Activated CD8-positive, alpha-beta T cell treated with anti-CD3 and anti-CD28 coated beads for 36 hours (primary cell): ENCODE measurements around the gene TBRG1. TPM values are rescaled to one million over a fixed set of nuclear protein-coding genes. Genes with fewer than 3 reads are reported as not detected.

Source experiments
- ATAC-seq: fragments of 200-7000 bp; cut with Tn5 transposase; one replicate; pipeline ENCODE4 v1.10.0; 2021; ENCODE audit warnings: mild to moderate bottlenecking, moderate library complexity
- CTCF ChIA-PET: fragments of 350-600 bp; sonication (Branson Sonifier 250); formaldehyde crosslinking; loops from one replicate; lab custom pipeline; 2021; ENCODE audit warnings: antibody characterized with exemption; lab: Charles Lee
- POLR2A ChIA-PET: fragments of 350-600 bp; sonication (Branson Sonifier 250); formaldehyde crosslinking; loops from one replicate; lab custom pipeline; 2021; ENCODE audit warnings: antibody characterized with exemption; lab: Charles Lee
- DNase-seq: peaks from one replicate; pipeline ENCODE4 v3.0.0-alpha.2; 2020
- H3K27ac Mint-ChIP-seq: one replicate; pipeline ENCODE4 v1.8.0; 2021; ENCODE audit warnings: mild to moderate bottlenecking, mixed read lengths
- H3K27me3 Mint-ChIP-seq: one replicate; pipeline ENCODE4 v1.8.0; 2021; ENCODE audit warnings: mixed read lengths
- H3K36me3 Mint-ChIP-seq: one replicate; pipeline ENCODE4 v1.8.0; 2021; ENCODE audit warnings: low read depth, mixed read lengths
- H3K4me1 Mint-ChIP-seq: one replicate; pipeline ENCODE4 v1.8.0; 2021; ENCODE audit warnings: low read depth, mixed read lengths
- H3K4me3 Mint-ChIP-seq: one replicate; pipeline ENCODE4 v1.8.0; 2021; ENCODE audit warnings: mild to moderate bottlenecking, moderate library complexity, mixed read lengths
- H3K9me3 Mint-ChIP-seq: one replicate; pipeline ENCODE4 v1.8.0; 2021; ENCODE audit warnings: mixed read lengths
- CTCF ChIP-seq: fragments of 200-600 bp; IDR thresholded peaks from one replicate; pipeline ENCODE4 v1.8.0; 2022; ENCODE audit warnings: antibody characterized with exemption, mild to moderate bottlenecking
- intact Hi-C: fragments of 100-400 bp; cut with micrococcal nuclease; formaldehyde crosslinking; loops from one replicate; pipeline ENCODE4 v1.10.0; 2022
- total RNA-seq, 2 experiments: library from RNA; stranded (reverse); gene quantifications; one replicate each; pipeline ENCODE4 v1.2.3, GENCODE V29; 2021

Gene TBRG1
- total RNA-seq, 2 experiments from 2014 or later, result 31.9 to 32.1 TPM

DNA sequence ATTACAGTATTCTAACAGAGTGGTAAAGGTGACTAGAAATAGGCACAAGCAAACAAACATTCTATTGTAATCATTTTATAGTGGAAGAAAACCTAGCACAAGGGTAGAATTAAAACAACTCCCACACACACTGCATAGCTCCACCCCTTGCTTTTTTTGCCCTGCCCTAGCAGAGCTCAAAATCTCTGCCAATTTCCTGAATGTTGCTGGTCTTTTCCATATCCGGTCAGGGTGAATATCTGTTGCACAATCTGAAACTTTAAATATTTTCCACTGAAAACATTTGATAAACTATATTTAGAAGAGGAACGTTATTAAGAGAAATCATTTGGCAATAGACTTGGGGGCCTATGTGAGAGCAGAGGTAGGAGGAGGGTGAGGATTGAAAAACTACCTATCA, 53.7 kb downstream of the TBRG1 start:
- ChIA-PET CTCF (no interaction called here), POLR2A (no interaction called here)
- DNase-seq (no peak), ATAC-seq (no peak)
- peaks cover 2% of the 10 kb centered on the region for H3K36me3 Mint-ChIP-seq
- H3K27me3 Mint-ChIP-seq, result no peaks in the 10 kb centered on the region
- no peaks in the 10 kb centered on the region for H3K9me3 Mint-ChIP-seq
- no peak overlapping the region for H3K4me3 Mint-ChIP-seq
- peaks cover 22% of the 10 kb centered on the region for H3K4me1 Mint-ChIP-seq
- no peak for TF ChIP-seq CTCF
- no peak overlapping the region for H3K27ac Mint-ChIP-seq
- intact Hi-C loops, result no loop called here

DNA sequence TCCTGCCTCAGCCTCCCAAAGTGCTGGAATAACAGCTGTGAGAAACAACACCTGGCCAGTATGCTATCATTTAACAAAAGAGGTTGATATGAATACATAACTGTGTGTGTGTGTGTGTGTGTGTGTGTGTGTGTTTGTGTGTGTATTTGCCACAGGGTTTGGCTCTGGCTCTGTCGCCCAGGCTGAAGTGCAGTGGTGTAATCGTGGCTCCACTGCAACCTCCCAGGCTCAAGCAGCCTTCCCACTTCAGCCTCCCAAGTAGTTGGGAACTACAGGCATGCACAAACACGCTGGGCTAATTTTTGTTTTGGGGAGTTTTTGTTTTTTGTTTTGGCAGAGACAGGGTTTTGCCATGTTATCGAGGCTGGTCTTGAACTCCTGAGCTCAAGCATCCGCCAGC, 55.8 kb downstream of the TBRG1 start:
- Mint-ChIP-seq H3K4me1 (peaks cover 10% of the 10 kb centered on the region), H3K4me3 (no peak overlapping the region)

DNA sequence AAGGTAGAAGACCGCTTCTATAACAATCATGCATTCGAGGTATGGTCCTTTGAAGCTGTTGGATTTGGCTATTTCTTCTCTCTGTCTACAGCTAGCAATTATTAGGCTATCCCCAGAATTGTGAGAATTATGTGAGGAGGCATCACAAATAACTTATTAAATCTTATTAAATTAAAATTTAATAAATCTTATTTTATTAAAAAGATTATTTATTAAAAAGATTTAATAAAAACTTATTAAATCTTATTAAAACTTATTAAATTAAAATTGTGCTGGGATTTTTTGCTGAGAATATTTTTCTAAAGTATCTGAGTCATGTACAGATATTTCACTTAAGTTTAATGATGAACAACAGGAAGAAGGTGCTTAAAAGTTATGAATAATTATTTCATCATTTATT, 58.8 kb downstream of the TBRG1 start:
- Mint-ChIP-seq H3K4me1 (no peaks in the 10 kb centered on the region), H3K27me3 (no peaks in the 10 kb centered on the region), H3K36me3 (peaks cover 6% of the 10 kb centered on the region), H3K27ac (no peak overlapping the region), H3K9me3 (peaks cover 22% of the 10 kb centered on the region), H3K4me3 (no peak overlapping the region)
- no peak for DNase-seq
- intact Hi-C loops, result no loop called here
- ATAC-seq, result no peak
- no peak for TF ChIP-seq CTCF
- CTCF ChIA-PET, result interaction anchor here (0.7 to 1.1 kb wide), 2 partner anchors 76 to 155 kb away, joined by 3 read pairs; no protein-coding TSS in a partner anchor
- POLR2A ChIA-PET, result no interaction called here

More for the DNA sequence above, 55.8 kb downstream of the TBRG1 start:
- Mint-ChIP-seq H3K36me3 (peaks cover 4% of the 10 kb centered on the region), H3K27me3 (no peaks in the 10 kb centered on the region), H3K9me3 (peaks cover 11% of the 10 kb centered on the region), H3K27ac (no peak overlapping the region)
- DNase-seq (no peak), ATAC-seq (no peak)
- intact Hi-C loops, result no loop called here
- CTCF ChIA-PET, result interaction anchor here (0.7 to 1.8 kb wide), 2 partner anchors 9 to 86 kb away, joined by 3 to 6 read pairs; no protein-coding TSS in a partner anchor
- TF ChIP-seq CTCF, result no peak
- POLR2A ChIA-PET, result interaction anchor here (0.6 kb wide), 1 partner anchor 68 kb away, joined by 4 read pairs; no protein-coding TSS in a partner anchor

DNA sequence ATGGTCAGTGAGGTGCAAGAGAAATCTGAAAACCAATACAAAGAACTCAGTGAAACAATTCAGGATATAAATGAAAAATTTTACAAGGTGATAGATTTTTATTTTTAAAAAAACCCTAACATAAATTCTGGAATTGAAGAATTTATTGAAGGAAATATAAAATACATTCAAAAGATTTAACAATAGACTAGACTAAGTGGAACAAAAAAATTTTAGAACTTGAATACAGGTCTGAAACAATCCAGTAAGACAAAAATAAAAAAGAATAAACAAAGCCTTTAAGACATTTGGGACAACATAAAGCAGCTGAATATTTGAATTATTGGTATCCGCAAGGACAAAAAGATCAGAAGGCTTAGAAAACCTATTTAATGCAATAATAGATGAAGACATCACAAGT, 59.8 kb downstream of the TBRG1 start:
- Mint-ChIP-seq H3K4me1 (no peaks in the 10 kb centered on the region), H3K27me3 (no peaks in the 10 kb centered on the region), H3K4me3 (no peak overlapping the region), H3K36me3 (peaks cover 6% of the 10 kb centered on the region), H3K27ac (no peak overlapping the region), H3K9me3 (peaks cover 22% of the 10 kb centered on the region)
- ChIA-PET POLR2A (no interaction called here), CTCF (interaction anchor here (1.1 kb wide), 1 partner anchor 154 kb away, joined by 3 read pairs; no protein-coding TSS in a partner anchor)
- TF ChIP-seq CTCF, result no peak
- DNase-seq, result no peak
- intact Hi-C loops, result no loop called here
- no peak for ATAC-seq

Other genes with a start within 250 kb of the TBRG1 start
- gene OR8B2, start 238.4 kb upstream of the TBRG1 start, total RNA-seq, result not detected
- not detected for gene OR8B3, start 223.8 kb upstream of the TBRG1 start, total RNA-seq
- not detected for gene OR8B4, start 198.0 kb upstream of the TBRG1 start, total RNA-seq
- not detected for gene OR8B8, start 177.2 kb upstream of the TBRG1 start, total RNA-seq
- not detected for gene OR8B12, start 79.2 kb upstream of the TBRG1 start, total RNA-seq
- gene OR8A1, start 52.9 kb upstream of the TBRG1 start, total RNA-seq, result not detected
- not detected for gene PANX3, start 11.4 kb upstream of the TBRG1 start, total RNA-seq
- gene SIAE, start 50.9 kb downstream of the TBRG1 start, total RNA-seq, result 1 to 10 TPM; 5.0 to 6.2 TPM
- gene SPA17, start 51.0 kb downstream of the TBRG1 start, total RNA-seq, result 1 to 10 TPM; 3.1 to 3.6 TPM
- gene NRGN, start 117.1 kb downstream of the TBRG1 start, total RNA-seq, result 1 to 10 TPM; 5.7 to 6.4 TPM
- under 1 TPM in 1 of 2 experiments, not detected in 1; 0.32 TPM for gene VSIG2, start 129.4 kb downstream of the TBRG1 start, total RNA-seq
- gene ESAM, start 139.4 kb downstream of the TBRG1 start, total RNA-seq, result under 1 TPM; 0.60 to 0.65 TPM
- gene MSANTD2, start 177.5 kb downstream of the TBRG1 start, total RNA-seq, result 1 to 10 TPM; 5.8 to 7.3 TPM
- 10 to 100 TPM; 17.6 to 18.4 TPM for gene ROBO3, start 242.6 kb downstream of the TBRG1 start, total RNA-seq